SK-N-SH (cell line): ENCODE measurements around the gene JAKMIP1. TPM values are rescaled to one million over a fixed set of nuclear protein-coding genes. Genes with fewer than 3 reads are reported as not detected.

Experiments used
- CTCF ChIA-PET: fragments of 300-600, 350-600 bp; formaldehyde crosslinking; extraction: SDS; loops from one replicate; lab custom pipeline; 2021; lab: Yijun Ruan, JAX
- POLR2A ChIA-PET: fragments of 350-600 bp; sonication (Branson Sonifier 250); formaldehyde crosslinking; extraction: SDS; loops from one replicate; lab custom pipeline; 2020; ENCODE audit warnings: antibody characterized with exemption, inconsistent platforms; lab: Yijun Ruan, JAX
- DNase-seq: peaks from one replicate; pipeline ENCODE4 v3.0.0; 2012
- H2AFZ ChIP-seq: fragments of 200-600 bp; sonication (generic); 2 replicates; pipeline ENCODE4 v1.8.1; 2016; ENCODE audit warnings: antibody characterized with exemption, mild to moderate bottlenecking, low read depth
- H3F3A ChIP-seq: fragments of 200-600 bp; sonication (generic); replicated peaks from 2 replicates; pipeline ENCODE3; 2016; ENCODE audit warnings: antibody characterized with exemption, mild to moderate bottlenecking; ENCODE audit not compliant: insufficient read depth
- H3K27ac ChIP-seq, 2 experiments: fragments of 200-500 bp in 1 of 2; fragments of 200-600 bp in 1 of 2; sonication (Bioruptor generic) in 1 of 2; sonication (generic), shearing (Covaris generic) in 1 of 2; 2 replicates each; pipeline versions ENCODE4 v1.5.1 to v1.6.1; 2014 to 2016; ENCODE audit warnings: low read depth in 2 of 2, inconsistent platforms in 1 of 2, low read length in 1 of 2, mild to moderate bottlenecking in 1 of 2, mixed read lengths in 1 of 2
- H3K27me3 ChIP-seq: fragments of 200-600 bp; sonication (generic), shearing (Covaris generic); 2 replicates; pipeline ENCODE4 v1.6.1; 2016; ENCODE audit warnings: mixed run types; ENCODE audit not compliant: insufficient read depth
- H3K36me3 ChIP-seq, 2 experiments: fragments of 200-500 bp in 1 of 2; fragments of 200-600 bp in 1 of 2; sonication (Bioruptor generic) in 1 of 2; sonication (generic) in 1 of 2; replicated peaks in 1 of 2; 2 replicates each; pipeline versions ENCODE3 to v1.5.1; 2014 to 2016; ENCODE audit warnings: low read length in 1 of 2, mild to moderate bottlenecking in 1 of 2; ENCODE audit not compliant: insufficient read depth in 2 of 2, control insufficient read depth in 1 of 2
- H3K4me1 ChIP-seq, 2 experiments: fragments of 200-500 bp in 1 of 2; fragments of 200-600 bp in 1 of 2; sonication (Bioruptor generic) in 1 of 2; sonication (generic), shearing (Covaris generic) in 1 of 2; 2 replicates each; pipeline versions ENCODE4 v1.5.1 to v1.6.1; 2014 to 2016; ENCODE audit warnings: low read depth in 1 of 2, low read length in 1 of 2, mixed run types in 1 of 2; ENCODE audit not compliant: insufficient read depth in 2 of 2, control insufficient read depth in 1 of 2
- H3K4me2 ChIP-seq: fragments of 200-600 bp; sonication (generic), shearing (Covaris generic); 2 replicates; pipeline ENCODE4 v1.6.1; 2017; ENCODE audit warnings: mixed run types
- H3K4me3 ChIP-seq, 2 experiments: fragments of 200-500 bp in 1 of 2; fragments of 200-600 bp in 1 of 2; sonication (Bioruptor generic) in 1 of 2; sonication (generic), shearing (Covaris generic) in 1 of 2; 2 replicates each; pipeline versions ENCODE4 v1.5.1 to v1.8.1; 2014 to 2016; ENCODE audit warnings: low read depth in 2 of 2, inconsistent platforms in 1 of 2, low read length in 1 of 2, mild to moderate bottlenecking in 1 of 2, mixed read lengths in 1 of 2, moderate library complexity in 1 of 2
- H3K79me2 ChIP-seq: fragments of 200-600 bp; sonication (generic); 2 replicates; pipeline ENCODE4 v1.8.1; 2017; ENCODE audit warnings: mild to moderate bottlenecking; ENCODE audit not compliant: insufficient read depth
- H3K9ac ChIP-seq: fragments of 200-600 bp; sonication (generic); 2 replicates; pipeline ENCODE4 v1.6.1; 2017; ENCODE audit warnings: mixed run types
- H3K9me2 ChIP-seq: fragments of 200-600 bp; sonication (generic); 2 replicates; pipeline ENCODE4 v1.6.1; 2017; ENCODE audit warnings: mixed run types
- H3K9me3 ChIP-seq: fragments of 200-600 bp; sonication (generic); 2 replicates; pipeline ENCODE4 v1.6.1; 2017; ENCODE audit warnings: mixed run types, mild to moderate bottlenecking, moderate library complexity
- H4K20me1 ChIP-seq: fragments of 200-600 bp; sonication (generic); 2 replicates; pipeline ENCODE4 v1.6.1; 2017; ENCODE audit warnings: mild to moderate bottlenecking, mixed run types; ENCODE audit not compliant: insufficient read depth
- CHD2 ChIP-seq: fragments of 150-350 bp; IDR thresholded peaks from 2 replicates; pipeline ENCODE4 v1.6.1; 2018; ENCODE audit warnings: low read length; ENCODE audit not compliant: partially characterized antibody
- CTCF ChIP-seq: fragments of 200-600 bp; sonication (generic); IDR thresholded peaks from 2 replicates; pipeline ENCODE4 v1.6.1; 2017; ENCODE audit warnings: antibody characterized with exemption, mild to moderate bottlenecking, moderate library complexity
- EP300 ChIP-seq, 2 experiments: IDR thresholded peaks; 2 replicates each; pipeline versions ENCODE4 v1.4.0 to v1.6.1; 2012; ENCODE audit warnings: borderline replicate concordance in 1 of 2, low read depth in 1 of 2, low read length in 1 of 2
- EZH2phosphoT487 ChIP-seq: fragments of 200-600 bp; sonication (generic); IDR thresholded peaks from 2 replicates; pipeline ENCODE4 v1.6.1; 2017; ENCODE audit warnings: low read depth, mixed run types, mild to moderate bottlenecking, antibody characterized with exemption, moderate library complexity, borderline replicate concordance
- FOSL2 ChIP-seq: IDR thresholded peaks from 2 replicates; pipeline ENCODE4 v1.4.0; 2012; ENCODE audit warnings: low read depth, mild to moderate bottlenecking, moderate library complexity, borderline replicate concordance
- GABPA ChIP-seq: IDR thresholded peaks from 2 replicates; pipeline ENCODE4 v1.4.0; 2012; ENCODE audit warnings: low read depth, mild to moderate bottlenecking
- JUND ChIP-seq: IDR thresholded peaks from 2 replicates; pipeline ENCODE4 v1.4.0; 2012
- MEF2A ChIP-seq: IDR thresholded peaks from 2 replicates; pipeline ENCODE4 v1.4.0; 2012; ENCODE audit warnings: low read depth, borderline replicate concordance
- MXI1 ChIP-seq: IDR thresholded peaks from 2 replicates; pipeline ENCODE4 v1.6.1; 2012; ENCODE audit warnings: mild to moderate bottlenecking, low read depth, low read length, improper control_type of control experiment
- PBX3 ChIP-seq: IDR thresholded peaks from 2 replicates; pipeline ENCODE4; 2012
- RAD21 ChIP-seq: IDR thresholded peaks from 2 replicates; pipeline ENCODE4 v1.6.1; 2012; ENCODE audit warnings: mild to moderate bottlenecking, low read length
- RXRA ChIP-seq: IDR thresholded peaks from 2 replicates; pipeline ENCODE4 v1.4.0; 2012; ENCODE audit warnings: low read depth, mild to moderate bottlenecking, borderline replicate concordance
- SIN3A ChIP-seq: IDR thresholded peaks from 2 replicates; pipeline ENCODE4 v1.6.1; 2012; ENCODE audit warnings: low read depth, mild to moderate bottlenecking, low read length, moderate library complexity, borderline replicate concordance
- SMC3 ChIP-seq: IDR thresholded peaks from 2 replicates; pipeline ENCODE4 v1.6.1; 2012; ENCODE audit warnings: low read depth, low read length, improper control_type of control experiment
- TEAD4 ChIP-seq: IDR thresholded peaks from 2 replicates; pipeline ENCODE4 v1.4.0; 2012; ENCODE audit warnings: mild to moderate bottlenecking, borderline replicate concordance; ENCODE audit not compliant: insufficient read depth
- ZBTB33 ChIP-seq: IDR thresholded peaks from 2 replicates; pipeline ENCODE4 v1.4.0; 2012; ENCODE audit warnings: low read depth, borderline replicate concordance
- WGBS: methylation state at CpG from one replicate; pipeline ENCODE4 v1.1.6; 2017; ENCODE audit warnings: low lambda C conversion rate; 5-methylcytosine and 5-hydroxymethylcytosine counted together
- polyA plus RNA-seq, 3 experiments: library from polyadenylated mRNA; depleted of rRNA; stranded (reverse); fragments of >200 nt; gene quantifications; 2 replicates each; pipeline ENCODE4 v1.2.3, GENCODE V29; 2012

Gene JAKMIP1
- polyA plus RNA-seq, 1 of the 3 experiments (the other 2 are of a cell fraction): 0.54 TPM

GRCh38 chr4:6071191-6071958, 129.0 kb downstream of the JAKMIP1 start:
- Histone ChIP-seq H3K79me2 (no peaks in the 10 kb centered on the region), H3K36me3 (no peaks in the 10 kb centered on the region), H3K9me3 (no peaks in the 10 kb centered on the region), H3F3A (no peaks in the 10 kb centered on the region), H3K27ac (no peak overlapping the region; a peak in 1 of 4 replicates), H3K9ac (no peak overlapping the region), H3K4me3 (no peak overlapping the region), H4K20me1 (no peaks in the 10 kb centered on the region), H3K4me1 (peaks cover 0 to 11% of the 10 kb centered on the region in 2 experiments; a peak in 1 of 4 replicates), H3K9me2 (no peaks in the 10 kb centered on the region), H3K27me3 (no peaks in the 10 kb centered on the region), H3K4me2 (no peak overlapping the region), H2AFZ (no peak overlapping the region)
- DNase-seq: no peak
- TF ChIP-seq SIN3A: no peak
- TF ChIP-seq EP300 (IDR thresholded peaks at IDR 0.05; ENCODE audit: borderline replicate concordance in 1 of 2, low read depth in 1 of 2, low read length in 1 of 2): no peak
- TF ChIP-seq TEAD4: no peak
- no peak for TF ChIP-seq PBX3
- no peak for TF ChIP-seq RXRA
- no peak for TF ChIP-seq FOSL2
- TF ChIP-seq JUND: no peak
- no peak for TF ChIP-seq GABPA
- TF ChIP-seq SMC3: no peak
- TF ChIP-seq CHD2: no peak
- TF ChIP-seq EZH2phosphoT487: no peak
- TF ChIP-seq RAD21: no peak
- no peak for TF ChIP-seq MXI1
- TF ChIP-seq CTCF: no peak
- TF ChIP-seq MEF2A: no peak
- TF ChIP-seq ZBTB33: no peak
- ChIA-PET CTCF (interaction anchor here (0.9 to 2.4 kb wide), 5 partner anchors 16 to 179 kb away, joined by 3 to 11 read pairs (median 9); no protein-coding TSS in a partner anchor), POLR2A (no interaction called here)
- 60% methylated on average over 1 of the region's 14 CpGs for WGBS
